SKM-1 (cell line): ENCODE measurements around the gene CTCF.

Source experiments
- DNase-seq: peaks from one replicate; lab custom pipeline; 2025; ENCODE audit not compliant: unreplicated experiment; lab: John Stamatoyannopoulos, UW

CTCF gene

DNA sequence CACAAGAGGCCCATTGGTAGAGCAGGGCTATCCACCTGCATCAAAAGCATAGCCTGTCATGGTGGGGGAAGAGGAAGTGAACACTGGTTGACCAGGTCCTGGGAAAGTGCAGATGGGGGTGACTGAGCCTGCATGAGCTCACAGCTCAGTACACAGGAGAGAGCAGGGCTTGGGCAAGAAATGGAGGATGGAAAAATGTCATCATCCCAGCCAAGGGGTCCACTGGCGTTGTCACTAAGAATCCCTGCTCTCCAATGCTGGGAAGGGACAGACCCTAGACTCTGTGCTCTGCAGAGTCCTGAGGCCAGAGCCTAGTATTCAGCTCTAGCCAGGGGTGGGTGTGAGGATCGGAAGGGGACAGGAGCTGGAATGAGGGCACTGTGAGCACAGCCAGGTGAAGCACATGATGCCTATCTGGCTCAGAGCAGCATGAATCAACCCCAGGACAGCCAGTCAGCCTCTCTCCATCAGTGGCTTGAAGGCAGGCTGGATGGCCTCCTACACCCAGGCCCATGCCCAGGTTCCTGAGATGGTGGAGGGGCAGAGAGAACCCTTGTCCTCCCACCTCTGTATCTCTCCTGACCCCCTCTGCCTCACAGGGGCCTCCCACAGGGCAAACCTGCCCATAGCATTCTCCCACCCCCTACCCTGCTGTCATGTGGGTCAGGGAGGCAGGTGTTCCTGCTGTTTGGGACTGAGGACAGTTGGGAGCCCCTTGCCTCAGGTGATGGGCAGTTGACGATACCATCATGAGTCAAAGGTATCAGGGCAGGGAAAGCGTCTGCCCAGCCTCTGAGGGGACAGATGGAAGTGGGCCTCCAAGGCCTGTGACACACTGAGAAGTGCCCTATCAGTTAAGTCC, 13.8 kb upstream of the CTCF start:
- no peak for DNase-seq

DNA sequence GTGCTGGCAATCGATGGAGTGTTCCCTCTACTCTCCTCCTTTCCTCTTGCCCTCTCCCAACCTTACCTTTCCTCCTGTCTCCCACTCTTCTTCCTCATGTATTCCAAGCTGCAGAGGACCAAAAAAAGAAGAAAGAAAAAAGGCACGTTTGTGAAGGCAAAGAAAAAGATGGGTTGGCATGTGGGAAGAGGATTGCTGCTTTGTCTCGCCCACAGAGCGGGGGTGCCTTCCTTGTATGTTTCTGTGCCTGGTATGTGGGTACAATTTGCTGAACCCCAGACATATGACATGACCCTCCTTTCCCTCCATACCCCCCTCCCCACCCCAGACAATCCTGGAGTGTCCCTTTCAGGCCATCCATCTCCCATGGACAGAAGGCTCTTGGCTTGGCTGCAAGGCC, 13.1 kb upstream of the CTCF start:
- no peak for DNase-seq

DNA sequence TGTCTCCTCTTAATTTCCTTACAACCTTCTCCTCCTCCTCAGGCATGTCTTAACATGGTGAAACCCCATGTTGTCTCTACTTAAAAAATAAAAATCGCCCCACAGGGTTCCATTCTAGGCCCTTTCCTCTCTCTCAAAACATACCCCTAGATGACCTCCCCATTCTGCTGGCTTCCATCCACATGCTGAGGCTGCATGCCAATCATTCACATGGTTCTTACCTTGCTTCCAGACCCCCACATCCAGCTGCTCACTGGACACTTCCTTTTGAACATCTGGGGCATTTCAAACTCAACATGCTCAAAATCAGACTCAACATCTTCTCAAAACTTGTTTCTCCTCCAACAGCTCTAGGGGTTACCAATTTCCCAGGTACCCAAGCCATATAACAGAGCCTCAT, 12.4 kb upstream of the CTCF start:
- no peak for DNase-seq

DNA sequence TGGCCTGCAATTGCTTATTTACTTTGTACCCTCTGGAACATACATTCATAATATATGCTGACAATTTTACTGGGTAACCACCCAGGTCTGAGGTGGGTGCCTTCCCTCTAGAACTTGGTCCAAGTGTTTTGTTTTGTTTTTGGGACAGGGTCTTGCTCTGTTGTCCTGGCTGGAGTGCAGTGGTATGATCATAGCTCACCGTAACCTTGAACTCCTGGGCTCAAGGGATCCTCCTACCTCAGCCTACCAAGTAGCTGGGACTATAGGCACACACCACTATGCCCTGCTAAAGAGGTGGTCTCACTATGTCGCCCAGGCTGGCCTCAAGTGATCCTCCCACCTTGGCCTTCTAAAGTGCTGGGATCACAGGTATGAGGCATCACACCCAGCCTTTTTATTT, 11.2 kb upstream of the CTCF start:
- no peak for DNase-seq

GRCh38 chr16:67551972-67552371, 10.4 kb upstream of the CTCF start:
- no peak for DNase-seq

GRCh38 chr16:67552476-67552875, 9.8 kb upstream of the CTCF start:
- no peak for DNase-seq

GRCh38 chr16:67555795-67556212, 6.5 kb upstream of the CTCF start:
- DNase-seq: no peak

DNA sequence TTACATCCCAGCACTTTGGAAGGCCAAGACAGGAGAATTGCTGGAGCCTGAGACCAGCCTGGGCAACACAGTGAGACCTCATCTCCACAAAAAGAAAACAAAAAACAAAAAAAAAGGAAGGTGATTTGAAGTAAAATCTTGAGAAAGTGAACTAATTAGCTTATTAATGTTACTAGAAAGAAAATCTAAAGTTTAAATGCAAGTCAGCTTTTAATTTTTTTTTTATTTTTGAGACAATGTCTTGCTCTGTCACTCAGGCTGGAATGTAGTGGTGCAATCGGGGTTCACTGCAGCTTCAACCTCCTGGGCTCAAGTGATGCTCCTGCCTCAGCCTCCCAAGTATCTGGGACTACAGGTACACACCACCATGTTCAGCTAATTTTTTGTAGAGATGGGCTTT, 3.5 kb upstream of the CTCF start:
- no peak for DNase-seq

GRCh38 chr16:67560827-67561342, 1.4 kb upstream of the CTCF start:
- DNase-seq: no peak

GRCh38 chr16:67561501-67561823, 864 bp upstream of the CTCF start:
- no peak for DNase-seq

GRCh38 chr16:67561824-67562525, 351 bp upstream of the CTCF start:
- peak; percentile 97 for DNase-seq

GRCh38 chr16:67562918-67563707, 787 bp downstream of the CTCF start:
- DNase-seq: no peak

GRCh38 chr16:67563708-67564468, 1.6 kb downstream of the CTCF start:
- DNase-seq: peak; percentile 74

DNA sequence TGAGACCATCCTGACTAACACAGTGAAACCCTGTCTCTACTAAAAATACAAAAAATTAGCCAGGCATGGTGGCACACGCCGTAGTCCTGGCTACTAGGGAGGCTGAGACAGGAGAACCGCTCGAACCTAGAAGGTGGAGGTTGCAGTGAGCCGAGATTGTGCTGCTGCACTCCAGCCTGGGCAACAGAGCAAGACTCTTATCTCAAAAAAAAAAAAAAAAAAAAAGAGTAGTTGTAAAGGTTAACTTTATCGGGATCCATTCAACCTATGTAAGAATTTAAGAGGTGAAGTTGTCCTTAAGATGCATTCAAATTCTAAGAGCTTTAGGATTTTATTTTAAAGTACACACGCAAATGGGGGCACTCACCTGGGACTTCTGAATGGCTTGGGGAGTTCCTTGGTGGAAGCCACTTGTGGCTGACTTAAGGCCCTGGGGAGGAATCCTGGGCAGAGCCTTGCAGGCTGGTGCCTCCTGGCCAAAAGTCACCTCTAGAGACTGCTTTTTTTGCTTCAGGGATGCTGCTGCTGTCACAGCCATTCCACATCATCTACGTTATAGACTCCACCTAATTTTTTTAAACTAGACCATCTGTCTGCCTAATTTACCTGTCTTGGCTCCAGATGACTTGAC, 3.3 kb downstream of the CTCF start:
- DNase-seq: no peak

GRCh38 chr16:67571464-67571863, 9.1 kb downstream of the CTCF start:
- no peak for DNase-seq

- no peak for DNase-seq
Measured at GRCh38 chr16:67571981-67572431, 9.7 kb downstream of the CTCF start.

- DNase-seq: no peak
Measured at GRCh38 chr16:67579686-67580085, 17.4 kb downstream of the CTCF start.

GRCh38 chr16:67580202-67580601, 17.9 kb downstream of the CTCF start:
- no peak for DNase-seq

GRCh38 chr16:67593288-67593687, 31.0 kb downstream of the CTCF start:
- DNase-seq: no peak

DNA sequence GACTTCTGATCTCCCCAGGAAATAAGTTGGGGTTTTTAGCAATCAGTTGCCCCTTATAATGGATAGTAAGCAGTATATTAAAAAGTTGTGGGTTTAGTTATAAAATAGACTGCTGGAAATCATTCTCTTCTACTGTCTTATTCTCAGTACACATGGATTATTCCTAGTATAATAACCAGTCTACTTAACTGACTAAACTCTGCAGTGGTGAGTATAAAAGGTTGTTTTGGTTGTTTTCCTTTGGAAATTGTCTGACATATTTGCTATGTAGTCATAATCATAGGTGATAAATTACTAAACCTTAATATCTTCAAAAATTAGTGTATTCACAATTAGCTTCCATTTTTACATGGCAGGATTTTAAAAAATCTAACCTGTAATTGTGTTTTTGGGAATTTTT, 31.4 kb downstream of the CTCF start:
- DNase-seq: no peak
